IPS-15b (cell line): ENCODE measurements around the gene SRSF7.
"Not testable (repeated sequence)": the region's sequence is repeated elsewhere in the genome, so short reads cannot be mapped to it uniquely, and the experiment has no call there.

ENCODE experiments used
- H3K27me3 ChIP-seq: one replicate; pipeline ENCODE4 v1.6.1; 2013; ENCODE audit warnings: low read length; ENCODE audit not compliant: control insufficient read depth, insufficient read depth
- H3K36me3 ChIP-seq: one replicate; pipeline ENCODE4 v1.6.1; 2013; ENCODE audit warnings: low read length; ENCODE audit not compliant: control insufficient read depth, insufficient read depth
- H3K4me1 ChIP-seq: one replicate; pipeline ENCODE4 v1.6.1; 2013; ENCODE audit warnings: mild to moderate bottlenecking, low read length; ENCODE audit not compliant: control insufficient read depth, insufficient read depth
- H3K4me3 ChIP-seq: one replicate; pipeline ENCODE4 v1.5.1; 2013; ENCODE audit warnings: low read depth, low read length
- H3K9ac ChIP-seq: one replicate; pipeline ENCODE4 v1.6.1; 2013; ENCODE audit warnings: low read depth, mild to moderate bottlenecking, low read length
- H3K9me3 ChIP-seq: one replicate; pipeline ENCODE4 v1.6.1; 2013; ENCODE audit warnings: mild to moderate bottlenecking, low read length; ENCODE audit not compliant: control insufficient read depth, insufficient read depth

Gene SRSF7

GRCh38 chr2:38778687-38779082 lies 27.5 kb upstream of the SRSF7 start:
- Histone ChIP-seq H3K9ac (peak overlapping the region; percentile 80), H3K27me3 (peaks cover 2% of the 10 kb centered on the region), H3K4me1 (no peaks in the 10 kb centered on the region), H3K4me3 (peak overlapping the region; percentile 80), H3K36me3 (peaks cover 3% of the 10 kb centered on the region), H3K9me3 (no peaks in the 10 kb centered on the region)

GRCh38 chr2:38776531-38776930 lies 25.4 kb upstream of the SRSF7 start:
- H3K36me3 ChIP-seq = no peaks in the 10 kb centered on the region
- H3K9me3 ChIP-seq = no peaks in the 10 kb centered on the region
- no peak overlapping the region for H3K9ac ChIP-seq
- H3K4me3 ChIP-seq = no peak overlapping the region
- peaks cover 2% of the 10 kb centered on the region for H3K27me3 ChIP-seq
- H3K4me1 ChIP-seq = no peaks in the 10 kb centered on the region

- H3K9ac ChIP-seq = no peak overlapping the region
- no peak overlapping the region for H3K4me3 ChIP-seq
- H3K27me3 ChIP-seq = peaks cover 2% of the 10 kb centered on the region
- H3K4me1 ChIP-seq = no peaks in the 10 kb centered on the region
- no peaks in the 10 kb centered on the region for H3K36me3 ChIP-seq
- H3K9me3 ChIP-seq = no peaks in the 10 kb centered on the region
Observed at GRCh38 chr2:38775921-38776225, 24.7 kb upstream of the SRSF7 start.

- Histone ChIP-seq H3K4me3 (no peak overlapping the region), H3K27me3 (peaks cover 2% of the 10 kb centered on the region), H3K9me3 (no peaks in the 10 kb centered on the region), H3K4me1 (no peaks in the 10 kb centered on the region), H3K9ac (no peak overlapping the region), H3K36me3 (no peaks in the 10 kb centered on the region)
Observed at GRCh38 chr2:38775097-38775920, 24.1 kb upstream of the SRSF7 start.

- H3K9me3 ChIP-seq = no peaks in the 10 kb centered on the region
- H3K4me1 ChIP-seq = no peaks in the 10 kb centered on the region
- peaks cover 2% of the 10 kb centered on the region for H3K27me3 ChIP-seq
- H3K4me3 ChIP-seq = no peak overlapping the region
- H3K36me3 ChIP-seq = no peaks in the 10 kb centered on the region
- H3K9ac ChIP-seq = no peak overlapping the region
Observed at GRCh38 chr2:38771632-38772031, 20.5 kb upstream of the SRSF7 start.

- H3K9me3 ChIP-seq = no peaks in the 10 kb centered on the region
- H3K27me3 ChIP-seq = no peaks in the 10 kb centered on the region
- no peak overlapping the region for H3K4me3 ChIP-seq
- no peaks in the 10 kb centered on the region for H3K4me1 ChIP-seq
- no peaks in the 10 kb centered on the region for H3K36me3 ChIP-seq
- H3K9ac ChIP-seq = no peak overlapping the region
Observed at GRCh38 chr2:38765551-38765950, 14.4 kb upstream of the SRSF7 start.

DNA sequence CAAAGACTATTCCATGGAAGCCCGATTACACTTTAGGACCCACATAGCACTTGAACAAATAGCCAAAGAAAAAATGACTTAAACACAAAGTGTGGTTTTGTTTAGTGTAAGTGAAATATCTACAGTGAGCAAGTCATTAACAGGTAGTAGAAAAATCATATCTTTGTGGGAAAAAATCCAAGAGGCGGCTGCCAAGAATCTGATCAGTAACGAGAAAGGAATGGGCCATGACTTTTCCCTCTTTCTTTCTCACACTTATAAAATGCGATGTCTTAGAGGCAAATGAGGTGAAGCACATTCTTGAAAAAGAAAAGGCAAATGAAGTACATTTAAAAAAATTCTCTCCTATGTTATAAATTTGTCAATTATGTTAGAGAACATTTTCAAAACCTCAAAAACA lies 14.0 kb upstream of the SRSF7 start:
- no peaks in the 10 kb centered on the region for H3K36me3 ChIP-seq
- no peaks in the 10 kb centered on the region for H3K4me1 ChIP-seq
- no peak overlapping the region for H3K9ac ChIP-seq
- no peaks in the 10 kb centered on the region for H3K27me3 ChIP-seq
- no peaks in the 10 kb centered on the region for H3K9me3 ChIP-seq
- no peak overlapping the region for H3K4me3 ChIP-seq

DNA sequence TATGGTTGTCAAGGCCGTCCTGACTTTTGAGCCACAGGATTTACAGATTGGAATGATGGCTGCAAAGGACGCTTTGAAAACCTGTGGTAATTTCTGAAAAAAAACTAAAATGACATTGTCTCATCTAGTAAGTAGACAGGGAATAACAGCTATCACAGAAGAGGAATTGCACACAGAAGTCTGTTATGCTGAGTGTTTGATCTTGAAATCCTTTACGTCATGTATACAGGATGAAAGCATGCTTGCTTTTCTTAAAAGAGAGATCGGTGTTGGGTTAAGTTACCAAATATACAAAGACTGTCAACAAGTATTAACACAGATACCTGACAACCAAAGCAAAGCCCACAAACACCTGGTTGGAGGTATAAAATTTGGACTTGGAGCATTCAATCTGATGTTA lies 12.6 kb upstream of the SRSF7 start:
- Histone ChIP-seq H3K4me3 (no peak overlapping the region), H3K36me3 (no peaks in the 10 kb centered on the region), H3K27me3 (no peaks in the 10 kb centered on the region), H3K9ac (no peak overlapping the region), H3K4me1 (no peaks in the 10 kb centered on the region), H3K9me3 (no peaks in the 10 kb centered on the region)

DNA sequence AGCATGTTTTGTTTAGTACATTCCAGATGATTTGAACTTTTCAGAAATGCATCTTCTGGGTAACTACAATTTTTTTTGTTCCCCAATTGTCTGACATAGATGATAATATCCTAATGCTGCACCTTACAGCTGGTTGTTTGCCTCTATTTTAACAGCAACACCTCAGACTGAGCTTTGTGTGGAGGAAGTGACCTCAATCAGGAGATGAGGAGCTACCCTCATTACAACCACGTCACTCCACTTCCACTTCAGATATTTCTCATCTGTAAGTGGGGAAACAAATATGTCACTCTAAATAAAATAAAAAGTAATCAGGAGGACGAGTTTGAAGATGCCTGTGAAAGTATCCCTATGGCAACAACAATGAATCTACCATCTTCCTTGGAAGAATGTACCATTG lies 12.1 kb upstream of the SRSF7 start:
- H3K4me3 ChIP-seq = no peak overlapping the region
- H3K9me3 ChIP-seq = no peaks in the 10 kb centered on the region
- H3K4me1 ChIP-seq = no peaks in the 10 kb centered on the region
- no peaks in the 10 kb centered on the region for H3K27me3 ChIP-seq
- no peak overlapping the region for H3K9ac ChIP-seq
- H3K36me3 ChIP-seq = no peaks in the 10 kb centered on the region

DNA sequence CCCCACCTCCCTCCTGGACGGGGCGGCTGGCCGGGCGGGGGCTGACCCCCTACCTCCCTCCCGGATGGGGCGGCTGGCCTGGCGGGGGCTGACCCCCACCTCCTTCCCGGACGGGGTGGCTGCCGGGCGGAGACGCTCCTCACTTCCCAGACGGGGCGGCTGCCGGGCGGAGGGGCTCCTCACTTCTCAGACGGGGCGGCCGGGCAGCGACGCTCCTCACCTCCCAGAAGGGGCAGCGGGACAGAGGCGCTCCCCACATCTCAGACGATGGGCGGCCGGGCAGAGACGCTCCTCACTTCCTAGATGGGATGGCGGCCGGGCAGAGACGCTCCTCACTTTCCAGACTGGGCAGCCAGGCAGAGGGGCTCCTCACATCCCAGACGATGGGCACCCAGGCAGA lies 4.7 kb upstream of the SRSF7 start:
- H3K4me1 ChIP-seq, H3K4me3 ChIP-seq, H3K27me3 ChIP-seq, H3K9me3 ChIP-seq, H3K36me3 ChIP-seq, H3K9ac ChIP-seq: not testable (repeated sequence)

DNA sequence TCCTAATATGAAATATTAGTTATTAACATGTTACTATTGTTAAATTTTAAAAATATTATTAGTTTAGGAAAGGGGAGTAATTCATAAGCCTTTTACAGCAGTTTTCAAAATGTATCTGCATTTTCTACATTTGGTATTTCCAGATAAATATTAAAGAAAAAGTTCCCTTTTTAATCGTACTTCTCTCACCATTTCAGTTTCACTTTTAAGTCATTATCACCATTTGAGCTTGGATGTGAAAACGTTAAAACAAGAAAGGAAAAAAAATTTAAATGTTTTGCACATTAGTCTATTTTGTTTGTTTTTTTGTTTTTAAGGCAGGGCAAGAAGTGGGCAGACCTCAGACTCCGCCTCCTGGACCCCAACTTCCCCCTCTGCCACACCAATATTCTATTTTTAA lies 3.3 kb upstream of the SRSF7 start:
- Histone ChIP-seq H3K4me3 (no peak overlapping the region), H3K9me3 (no peaks in the 10 kb centered on the region), H3K27me3 (no peaks in the 10 kb centered on the region), H3K36me3 (peaks cover under 1% of the 10 kb centered on the region), H3K9ac (no peak overlapping the region), H3K4me1 (peaks cover 6% of the 10 kb centered on the region)

- no peak overlapping the region for H3K4me3 ChIP-seq
- H3K9me3 ChIP-seq = no peaks in the 10 kb centered on the region
- H3K9ac ChIP-seq = no peak overlapping the region
Observed at GRCh38 chr2:38754049-38754448, 2.9 kb upstream of the SRSF7 start.

More at GRCh38 chr2:38754049-38754448, 2.9 kb upstream of the SRSF7 start:
- Histone ChIP-seq H3K36me3 (peaks cover 5% of the 10 kb centered on the region), H3K4me1 (peaks cover 6% of the 10 kb centered on the region), H3K27me3 (no peaks in the 10 kb centered on the region)
